Ecto neural progenitor cell (in vitro differentiated cells): Measurements from ENCODE around the gene CORO7.

Experiments
- DNase-seq: peaks from one replicate; pipeline ENCODE4 v3.0.0-alpha.2; 2018; ENCODE audit warnings: low spot score

Gene CORO7

GRCh38 chr16:4426021-4426684, 9.8 kb upstream of the CORO7 start:
- DNase-seq, result no peak

GRCh38 chr16:4425378-4426020, 9.1 kb upstream of the CORO7 start, which contains the start of gene DNAJA3:
DNAJA3 (plus strand) TSS chr16:4425868; CDS start chr16:4425882, 14 bp downstream.
- DNase-seq, result peak; percentile 93

DNA sequence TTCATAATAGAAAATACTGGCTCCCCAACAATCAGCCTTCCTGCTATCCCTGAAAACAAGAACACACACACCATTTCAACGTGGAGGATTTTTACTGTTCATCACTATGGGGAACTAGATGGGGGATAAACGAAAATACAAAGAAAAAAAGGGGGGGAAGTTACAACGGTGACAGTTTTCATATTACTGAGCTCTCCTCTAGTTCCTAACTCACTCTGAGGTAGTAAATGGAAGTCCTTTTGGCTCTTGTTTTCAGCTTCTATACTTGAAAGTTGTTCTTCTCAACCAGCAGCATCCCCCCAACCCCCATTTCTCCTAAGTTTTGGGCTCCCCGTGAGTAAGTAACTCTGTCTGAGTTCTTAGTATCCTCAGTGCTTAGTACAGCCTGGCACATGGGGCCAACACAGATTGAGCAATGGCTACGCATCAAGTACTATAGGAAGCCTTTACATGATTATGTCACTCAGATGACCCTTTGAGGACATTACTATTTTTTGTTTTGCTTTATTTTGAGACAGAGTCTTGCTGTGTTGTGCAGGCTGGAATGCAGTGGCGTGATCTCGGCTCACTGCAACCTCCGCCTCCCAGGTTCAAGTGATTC, 4.2 kb upstream of the CORO7 start:
- no peak for DNase-seq

DNA sequence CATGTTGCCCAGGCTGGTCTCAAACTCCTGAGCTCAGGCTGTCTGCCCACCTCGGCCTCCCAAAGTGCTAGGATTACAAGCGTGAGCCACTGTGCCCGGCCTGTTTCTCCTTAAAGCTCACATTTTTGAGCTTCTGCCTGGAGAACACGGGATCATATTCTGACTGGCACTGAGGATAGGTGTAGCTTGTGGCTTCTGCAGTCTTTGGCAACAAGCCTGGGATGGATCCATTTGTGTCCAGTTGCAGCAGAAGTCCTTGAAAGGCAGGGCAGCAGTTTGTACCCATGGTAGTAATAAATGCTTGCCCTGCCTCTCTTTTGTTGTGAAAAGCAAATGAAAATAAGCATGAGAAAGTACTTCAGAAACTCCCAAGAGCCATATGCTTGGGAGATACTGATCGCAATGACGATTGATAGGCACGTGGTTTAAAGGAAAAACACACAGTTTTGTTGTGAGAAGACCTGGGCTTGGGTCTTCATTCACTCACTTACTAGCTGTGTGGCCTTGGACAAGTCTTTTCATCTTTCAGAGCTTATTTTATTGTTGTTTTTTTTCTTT, 3.1 kb upstream of the CORO7 start:
- DNase-seq, result no peak

GRCh38 chr16:4415538-4416199, 727 bp downstream of the CORO7 start:
- no peak for DNase-seq

GRCh38 chr16:4414187-4414917, 2.0 kb downstream of the CORO7 start:
- DNase-seq, result no peak

DNA sequence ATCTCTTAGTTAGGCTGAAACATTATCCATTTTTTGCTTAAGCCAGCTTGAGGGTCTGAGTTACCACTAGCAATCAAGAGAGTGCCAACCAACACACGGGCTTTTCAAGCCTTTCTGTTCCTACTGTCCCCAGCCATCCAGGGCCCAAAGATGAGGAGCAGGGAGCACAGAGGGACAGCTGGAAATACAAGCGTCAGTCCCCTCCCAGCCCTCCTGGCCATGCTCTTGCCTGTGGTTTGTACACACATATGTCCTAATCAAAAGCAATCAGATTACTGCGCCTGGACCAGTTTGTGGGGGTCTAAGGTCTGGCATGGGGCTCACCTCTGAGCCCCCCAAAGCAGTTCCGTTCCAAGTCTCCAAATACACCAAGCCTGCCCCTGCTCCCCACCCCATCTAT, 3.5 kb downstream of the CORO7 start:
- no peak for DNase-seq

DNA sequence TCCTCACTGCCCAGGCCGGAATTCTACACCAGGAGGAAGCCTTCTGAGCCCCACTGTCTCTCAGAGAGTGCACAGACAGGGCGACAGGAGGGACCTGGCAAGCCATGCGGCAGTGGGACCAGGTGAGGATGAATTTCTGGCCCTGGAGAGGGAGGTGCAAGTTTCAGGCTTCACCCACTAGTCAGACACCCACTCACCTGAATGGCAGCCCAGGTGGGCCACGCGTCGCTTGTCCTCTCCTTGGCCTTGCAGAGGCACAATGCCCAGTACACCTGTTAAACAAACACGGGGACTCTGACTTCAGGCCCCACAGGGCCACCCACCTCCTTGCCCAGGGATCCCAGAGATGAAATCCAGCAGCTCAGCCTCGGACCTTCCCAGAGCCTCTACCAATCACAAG, 4.2 kb downstream of the CORO7 start:
- DNase-seq, result no peak

DNA sequence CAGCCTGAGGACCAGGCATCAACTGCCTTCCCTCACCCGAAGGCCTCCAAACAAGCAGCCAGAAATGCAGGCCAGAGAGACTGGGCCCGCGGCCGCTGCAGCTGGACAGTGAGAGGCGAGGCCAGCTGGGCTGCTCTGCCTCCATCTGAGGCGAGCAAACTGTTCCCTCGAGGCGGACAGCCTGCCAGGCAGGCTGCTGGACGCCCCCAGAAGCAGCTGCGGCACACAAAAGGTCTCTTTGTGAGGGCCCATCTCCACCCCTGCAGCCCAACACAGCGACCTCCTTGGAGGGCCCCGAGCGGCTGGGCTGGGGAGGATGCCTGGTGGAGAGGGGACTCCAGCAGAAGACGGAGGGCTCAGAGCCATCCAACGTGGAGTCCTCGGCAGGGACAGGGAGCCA, 4.7 kb downstream of the CORO7 start:
- no peak for DNase-seq

- DNase-seq, result no peak
These were observed 5.9 kb downstream of the CORO7 start for GRCh38 chr16:4410335-4411075.

DNA sequence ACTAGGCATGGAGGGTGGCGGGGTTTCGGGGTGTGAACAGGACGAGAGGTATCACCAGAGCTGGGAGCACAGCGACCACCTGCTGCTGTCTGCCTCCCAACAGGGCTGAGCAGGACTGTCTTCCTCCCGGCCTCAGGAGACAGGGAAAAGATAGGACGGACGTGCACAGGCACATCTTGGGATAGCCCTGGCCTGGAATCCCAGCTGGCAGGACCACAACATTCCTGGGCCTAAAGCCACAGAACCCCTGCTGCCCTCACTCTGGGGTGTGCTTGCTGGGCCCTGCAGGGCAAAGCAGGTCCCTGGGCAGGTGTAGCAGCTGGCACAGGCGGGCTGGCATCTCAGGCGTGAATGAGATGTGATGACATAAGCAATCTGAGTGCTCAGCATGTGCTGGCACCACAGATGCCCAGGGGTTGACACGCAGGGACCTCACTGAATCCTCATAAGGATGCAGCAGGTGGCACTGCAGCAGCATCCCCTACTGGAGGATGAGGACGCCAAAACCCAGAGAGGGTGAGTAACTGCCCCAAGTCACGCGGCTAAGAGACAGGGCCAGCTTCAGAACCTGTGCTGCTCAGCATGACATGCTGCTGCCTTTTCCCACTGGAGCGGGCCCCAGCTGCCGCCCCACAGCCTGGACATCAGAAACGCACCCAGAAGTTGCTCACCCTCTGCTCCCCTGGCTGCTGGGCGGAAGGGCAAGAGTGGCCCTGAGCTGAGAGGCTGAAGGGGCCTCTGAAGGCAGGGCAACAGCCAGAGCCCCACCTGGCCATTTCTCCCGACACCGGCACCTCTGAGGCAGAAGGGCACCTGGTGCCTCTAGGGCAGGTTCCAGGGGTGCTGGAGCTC, 7.1 kb downstream of the CORO7 start:
- DNase-seq, result no peak

- no peak for DNase-seq
These were observed 8.1 kb downstream of the CORO7 start for GRCh38 chr16:4408323-4408690.

DNA sequence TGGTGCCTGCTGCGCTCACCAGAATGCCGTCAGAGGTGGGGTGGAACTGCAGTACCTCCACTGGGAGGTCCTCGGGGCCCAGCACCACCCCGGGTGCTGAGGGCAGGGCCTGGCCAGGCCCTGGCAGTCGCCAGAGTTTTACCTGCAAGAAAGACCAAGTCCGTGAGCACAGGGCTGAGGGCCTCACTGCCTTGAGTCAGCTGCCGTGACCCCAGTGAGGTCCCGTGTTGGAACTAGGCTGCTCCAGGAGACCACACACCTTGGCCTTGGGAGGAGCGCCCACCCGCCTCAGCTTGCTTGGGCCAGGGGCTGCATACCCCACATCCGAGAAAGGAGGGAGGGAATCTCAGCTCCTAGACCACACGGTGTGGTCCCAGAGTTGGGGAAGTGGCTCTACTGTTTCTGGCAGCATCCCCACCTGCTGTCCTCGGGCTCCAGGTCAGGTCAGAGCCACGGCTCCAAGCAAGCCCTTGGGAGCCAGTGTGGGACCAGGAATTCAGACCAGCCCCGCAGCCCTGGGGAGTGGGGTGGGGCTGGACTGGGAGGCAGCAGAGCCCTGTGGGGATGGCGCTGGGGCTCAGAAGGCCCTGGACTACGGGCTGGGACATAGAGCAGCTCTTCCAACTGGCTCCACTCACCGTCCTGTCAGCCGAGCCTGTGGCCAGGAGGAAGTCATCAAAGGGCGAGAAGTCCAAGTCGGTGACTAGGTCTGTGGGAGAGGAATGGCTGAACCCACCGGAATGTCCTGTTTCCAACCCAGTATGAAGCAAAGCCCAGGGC, 8.7 kb downstream of the CORO7 start:
- DNase-seq, result no peak

- DNase-seq, result no peak
These were observed 11.3 kb downstream of the CORO7 start for GRCh38 chr16:4404967-4405696.

DNA sequence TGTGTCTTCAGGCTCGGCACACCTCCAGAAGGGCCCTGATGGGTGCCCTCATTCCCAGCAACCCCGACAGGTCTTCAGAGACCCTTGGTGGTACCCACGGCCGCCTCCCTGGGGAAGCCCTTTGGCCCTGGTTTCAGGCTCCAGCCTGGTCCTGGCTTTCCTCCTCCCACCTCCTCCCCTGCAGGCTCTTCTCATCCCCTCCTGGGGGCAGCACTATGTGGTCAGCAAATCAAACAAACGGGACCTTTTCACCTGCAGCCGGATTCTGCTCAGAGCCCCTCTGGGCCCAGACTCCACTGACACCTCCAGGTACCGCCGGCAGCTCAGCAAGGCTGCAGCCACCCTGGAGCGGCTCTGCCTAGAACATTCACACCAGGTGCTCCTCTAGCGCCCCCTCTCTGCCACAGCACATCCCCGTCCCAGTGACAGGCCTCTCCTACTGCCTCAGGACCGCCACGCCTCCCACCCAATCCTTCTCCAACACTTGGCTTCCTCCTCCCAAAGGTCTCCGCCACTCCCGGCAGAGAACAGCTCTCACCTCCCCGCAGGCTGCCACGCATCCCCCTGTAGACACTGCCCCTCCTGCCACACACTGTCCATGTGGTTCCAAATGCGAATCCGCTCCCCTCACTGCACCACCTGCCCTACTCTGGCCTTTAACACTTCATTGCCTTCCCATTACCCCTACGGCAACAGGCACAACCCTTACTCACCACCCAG, 12.0 kb downstream of the CORO7 start:
- peak; percentile 87 for DNase-seq

DNA sequence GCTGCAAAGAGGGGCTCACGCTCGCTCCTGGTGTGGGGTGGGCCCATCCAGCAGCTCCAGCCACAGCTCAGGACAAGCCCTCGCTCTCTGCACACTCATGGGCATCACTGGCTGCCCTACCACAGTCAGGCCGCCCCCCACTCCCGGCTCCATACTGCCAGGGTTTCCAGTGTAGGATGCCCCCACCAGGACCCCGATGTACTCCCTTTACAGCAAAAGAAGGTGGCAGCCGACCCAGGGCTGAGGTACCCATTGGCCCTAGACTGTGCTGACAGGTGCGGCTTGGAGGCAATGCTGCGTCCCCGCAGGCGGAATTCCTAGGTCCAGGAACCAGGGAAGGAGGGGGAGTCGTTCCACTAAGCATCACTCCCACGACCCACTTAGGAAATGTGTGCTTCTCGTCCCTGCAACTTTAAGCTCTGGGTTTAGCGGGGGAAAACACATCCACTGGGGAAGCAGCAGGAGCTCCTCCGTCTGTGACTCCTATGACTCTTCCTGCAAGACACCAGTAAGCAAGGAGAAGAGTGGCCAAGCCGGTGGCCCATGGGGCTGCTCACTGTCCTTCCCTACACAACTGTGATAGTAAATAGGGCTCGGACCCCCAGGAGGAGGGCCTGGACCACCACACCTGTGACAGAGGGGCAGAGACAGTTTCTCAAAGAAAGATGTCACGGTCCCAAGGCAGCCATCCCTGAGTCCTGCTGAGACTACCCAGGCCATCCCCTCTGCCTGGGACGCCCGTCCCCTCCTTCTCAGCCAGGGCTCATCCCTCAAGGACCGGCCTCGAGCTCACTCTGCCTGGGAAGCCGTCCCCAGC, 13.1 kb downstream of the CORO7 start:
- DNase-seq, result no peak

- peak; percentile 93 for DNase-seq
These were observed 13.8 kb downstream of the CORO7 start for GRCh38 chr16:4402439-4403132.
